Measurements from ENCODE around the gene PDCD11.
A peak's percentile ranks its signal among the peaks of the same experiment; 100 is the strongest.

PDCD11 gene

GRCh38 chr10:103458720-103459119 is 62.3 kb downstream of the PDCD11 start, which contains the start of gene CALHM1:
TSS of gene CALHM1 (minus strand) at chr10:103458900. CDS start at chr10:103458751, 149 bp downstream.
- no peak for TF ChIP-seq JUND (IDR thresholded peaks at IDR 0.05; ENCODE audit: low read depth)
- in situ Hi-C loops (cut with HindIII; ENCODE audit: low pct_unique_long_range_greater_than_20kb, low sequenced_read_pairs) = no loop called here
- DNase-seq (ENCODE audit: low read depth in 1 of 2, low spot score in 1 of 2) = peak; percentile 44 to 49

- no peak for TF ChIP-seq JUND (IDR thresholded peaks at IDR 0.05; ENCODE audit: low read depth)
- in situ Hi-C loops (cut with HindIII; ENCODE audit: low pct_unique_long_range_greater_than_20kb, low sequenced_read_pairs) = no loop called here
These were observed 63.2 kb downstream of the PDCD11 start for GRCh38 chr10:103459615-103460014.

GRCh38 chr10:103463499-103463898 is 67.1 kb downstream of the PDCD11 start:
- DNase-seq (ENCODE audit: low read depth in 1 of 2, low spot score in 1 of 2) = no peak
- TF ChIP-seq JUND (IDR thresholded peaks at IDR 0.05; ENCODE audit: low read depth) = no peak
- in situ Hi-C loops (cut with HindIII; ENCODE audit: low pct_unique_long_range_greater_than_20kb, low sequenced_read_pairs) = no loop called here

More at GRCh38 chr10:103459615-103460014, 63.2 kb downstream of the PDCD11 start:
- DNase-seq (ENCODE audit: low read depth in 1 of 2, low spot score in 1 of 2) = no peak

GRCh38 chr10:103465411-103466179 is 69.2 kb downstream of the PDCD11 start:
- in situ Hi-C loops (cut with HindIII; ENCODE audit: low pct_unique_long_range_greater_than_20kb, low sequenced_read_pairs) = no loop called here
- no peak for DNase-seq (ENCODE audit: low read depth in 1 of 2, low spot score in 1 of 2)
- TF ChIP-seq JUND (IDR thresholded peaks at IDR 0.05; ENCODE audit: low read depth) = no peak

GRCh38 chr10:103466734-103467133 is 70.3 kb downstream of the PDCD11 start:
- in situ Hi-C loops (cut with HindIII; ENCODE audit: low pct_unique_long_range_greater_than_20kb, low sequenced_read_pairs) = no loop called here
- no peak for TF ChIP-seq JUND (IDR thresholded peaks at IDR 0.05; ENCODE audit: low read depth)
- DNase-seq (ENCODE audit: low read depth in 1 of 2, low spot score in 1 of 2) = no peak

DNA sequence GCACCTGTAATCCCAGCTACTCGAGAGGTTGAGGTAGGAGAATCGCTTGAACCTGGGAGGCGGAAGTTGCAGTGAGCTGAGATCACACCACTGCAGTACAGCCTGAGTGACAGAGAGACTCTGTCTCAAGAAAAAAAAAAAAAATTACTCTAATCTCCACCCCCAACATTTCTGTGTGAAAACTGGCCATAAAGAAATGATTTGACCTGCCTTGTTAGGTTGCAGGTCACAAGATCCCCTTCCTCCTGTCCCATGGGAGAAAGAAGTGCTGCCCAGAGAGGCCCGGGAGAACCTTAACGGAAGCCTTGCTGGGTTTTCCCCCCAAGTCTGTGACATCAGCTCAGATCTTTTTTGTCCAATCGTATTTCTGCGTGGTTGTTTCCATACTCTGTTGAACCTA is 71.0 kb downstream of the PDCD11 start:
- in situ Hi-C loops (cut with HindIII; ENCODE audit: low pct_unique_long_range_greater_than_20kb, low sequenced_read_pairs) = no loop called here
- TF ChIP-seq JUND (IDR thresholded peaks at IDR 0.05; ENCODE audit: low read depth) = no peak
- no peak for DNase-seq (ENCODE audit: low read depth in 1 of 2, low spot score in 1 of 2)

DNA sequence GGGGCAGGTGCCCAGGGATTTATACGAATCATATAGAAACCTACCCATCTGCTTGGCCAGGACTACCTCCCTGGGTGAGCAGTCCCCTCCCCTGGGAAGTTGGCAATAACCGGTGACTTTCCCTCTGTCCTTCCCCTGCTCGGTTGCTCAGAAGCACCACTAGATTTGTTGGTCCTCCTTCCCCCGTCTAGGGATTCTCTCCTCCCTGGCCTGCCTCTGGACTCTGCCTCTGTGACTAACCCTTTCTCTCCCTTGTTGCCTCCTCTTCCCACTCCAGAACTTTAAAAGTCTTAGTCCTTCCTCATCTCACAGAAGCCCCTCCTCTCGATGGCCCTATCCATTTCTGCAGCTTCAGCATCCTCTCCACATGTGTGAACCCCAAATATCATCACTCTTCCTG is 72.8 kb downstream of the PDCD11 start:
- in situ Hi-C loops (cut with HindIII; ENCODE audit: low pct_unique_long_range_greater_than_20kb, low sequenced_read_pairs) = no loop called here
- DNase-seq (ENCODE audit: low read depth in 1 of 2, low spot score in 1 of 2) = no peak
- no peak for TF ChIP-seq JUND (IDR thresholded peaks at IDR 0.05; ENCODE audit: low read depth)

- DNase-seq (ENCODE audit: low read depth in 1 of 2, low spot score in 1 of 2) = no peak
- in situ Hi-C loops (cut with HindIII; ENCODE audit: low pct_unique_long_range_greater_than_20kb, low sequenced_read_pairs) = no loop called here
- TF ChIP-seq JUND (IDR thresholded peaks at IDR 0.05; ENCODE audit: low read depth) = no peak
These were observed 74.6 kb downstream of the PDCD11 start for GRCh38 chr10:103470761-103471653.

- TF ChIP-seq JUND (IDR thresholded peaks at IDR 0.05; ENCODE audit: low read depth) = no peak
- in situ Hi-C loops (cut with HindIII; ENCODE audit: low pct_unique_long_range_greater_than_20kb, low sequenced_read_pairs) = no loop called here
- no peak for DNase-seq (ENCODE audit: low read depth in 1 of 2, low spot score in 1 of 2)
These were observed 75.6 kb downstream of the PDCD11 start for GRCh38 chr10:103472005-103472404.

DNA sequence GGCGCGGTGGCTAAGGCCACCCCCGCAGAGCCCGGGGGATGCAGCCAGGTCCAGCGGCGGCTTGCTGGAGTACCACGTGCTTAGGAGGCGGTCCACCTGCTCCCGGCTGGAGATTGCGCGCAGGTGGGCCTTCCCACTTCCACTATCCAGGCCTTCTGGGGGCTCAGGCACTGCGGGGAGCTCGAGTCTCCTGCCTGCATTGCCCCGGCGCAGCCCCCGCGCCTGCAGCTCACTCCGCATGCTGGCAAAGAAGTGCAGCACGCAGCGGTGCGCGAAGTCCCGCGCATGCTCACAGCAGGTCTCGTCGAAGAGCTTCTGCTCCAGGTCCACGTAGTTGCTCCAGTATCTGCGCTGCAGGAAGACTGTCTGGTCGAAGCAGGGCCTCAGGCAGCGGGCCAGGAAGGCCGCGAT is 76.8 kb downstream of the PDCD11 start:
- no peak for TF ChIP-seq JUND (IDR thresholded peaks at IDR 0.05; ENCODE audit: low read depth)
- in situ Hi-C loops (cut with HindIII; ENCODE audit: low pct_unique_long_range_greater_than_20kb, low sequenced_read_pairs) = no loop called here
- no peak for DNase-seq (ENCODE audit: low read depth in 1 of 2, low spot score in 1 of 2)

DNA sequence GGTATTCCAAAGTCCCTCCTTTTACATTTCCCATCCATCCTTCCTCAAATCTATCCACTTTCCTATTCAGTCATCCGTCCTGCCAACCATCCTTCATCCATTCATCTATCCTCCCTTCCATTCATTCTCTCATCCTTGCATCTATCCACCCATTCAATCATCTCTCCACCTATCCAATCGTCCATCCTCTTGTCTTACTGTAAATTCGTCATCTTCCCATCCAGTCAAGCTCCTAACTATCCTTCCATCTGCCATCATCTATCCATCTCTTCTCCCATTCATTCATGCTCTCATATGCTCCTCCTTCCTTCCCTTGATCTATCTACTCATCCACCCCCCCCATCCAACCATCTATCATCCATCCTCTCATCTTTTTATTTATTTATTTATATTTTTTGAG is 77.7 kb downstream of the PDCD11 start:
- in situ Hi-C loops (cut with HindIII; ENCODE audit: low pct_unique_long_range_greater_than_20kb, low sequenced_read_pairs) = no loop called here
- no peak for TF ChIP-seq JUND (IDR thresholded peaks at IDR 0.05; ENCODE audit: low read depth)
- DNase-seq (ENCODE audit: low read depth in 1 of 2, low spot score in 1 of 2) = no peak

DNA sequence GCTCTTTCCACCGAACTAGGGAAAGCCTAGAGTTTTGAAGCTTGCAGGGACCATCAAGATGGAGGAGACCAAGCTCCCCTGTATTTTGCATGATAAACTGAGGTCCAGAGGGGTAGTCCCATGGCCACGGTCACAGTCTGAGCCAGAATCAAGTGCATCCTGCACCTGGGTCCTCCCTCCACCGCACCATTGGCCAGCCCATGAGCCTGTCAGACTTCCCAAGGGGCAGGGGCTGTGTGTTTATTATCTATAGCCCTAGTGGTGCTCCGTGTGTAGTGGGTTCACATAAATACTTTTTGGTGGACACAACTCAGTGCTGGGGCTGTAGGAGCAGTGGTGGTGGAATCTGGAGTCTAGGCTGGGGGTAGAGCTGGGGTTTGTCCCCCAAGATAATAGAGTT is 79.0 kb downstream of the PDCD11 start:
- TF ChIP-seq JUND (IDR thresholded peaks at IDR 0.05; ENCODE audit: low read depth) = no peak
- in situ Hi-C loops (cut with HindIII; ENCODE audit: low pct_unique_long_range_greater_than_20kb, low sequenced_read_pairs) = no loop called here
- DNase-seq (ENCODE audit: low read depth in 1 of 2, low spot score in 1 of 2) = no peak

Data from T47D (cell line).